Cerebellar nuclear complex (tissue), 1 donor: ENCODE measurements around the gene SHH.
"Not testable (repeated sequence)": the region's sequence is repeated elsewhere in the genome, so short reads cannot be mapped to it uniquely, and the experiment has no call there.

ENCODE experiments used
- DNase-seq, 2 experiments: peaks; one replicate each; lab custom pipeline; 2025; lab: John Stamatoyannopoulos, UW

The SHH gene

DNA sequence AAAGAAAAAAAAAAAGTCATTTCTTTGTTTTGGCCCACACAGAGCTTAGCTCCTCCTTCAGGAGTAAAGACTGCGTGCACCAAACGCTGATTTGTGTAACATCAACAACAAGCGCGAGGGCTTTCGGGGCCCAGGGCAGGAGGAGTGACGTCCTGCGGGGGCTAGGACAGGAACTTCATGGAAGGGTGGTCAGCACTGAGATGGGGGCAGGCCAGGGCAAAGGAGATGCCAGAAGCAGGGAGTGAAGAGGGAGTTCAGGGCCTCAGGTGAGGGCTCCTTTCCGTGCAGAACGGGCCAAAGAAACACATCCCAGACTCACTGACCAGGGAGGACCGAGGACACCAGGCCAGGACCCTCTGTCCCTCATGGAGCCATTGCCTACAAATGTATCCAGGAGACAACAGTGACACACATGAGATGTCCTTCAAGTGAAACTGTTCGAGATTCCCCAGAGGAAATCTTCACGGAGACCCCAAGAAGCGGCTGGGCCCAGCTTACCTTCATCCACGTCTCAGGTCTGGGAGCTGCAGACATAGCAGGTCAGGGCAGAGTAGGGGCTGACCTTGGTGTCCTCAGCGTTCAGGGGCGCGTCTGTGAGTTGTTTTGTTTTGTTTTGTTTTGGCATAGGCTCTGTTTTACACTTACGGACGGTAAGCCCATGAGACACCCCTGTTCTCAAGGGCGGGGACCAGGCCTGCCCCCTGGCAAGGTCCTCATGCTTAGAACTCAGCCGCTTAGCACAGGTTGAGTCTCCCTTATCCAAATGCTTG is 30.4 kb upstream of the SHH start:
- DNase-seq: no peak

DNA sequence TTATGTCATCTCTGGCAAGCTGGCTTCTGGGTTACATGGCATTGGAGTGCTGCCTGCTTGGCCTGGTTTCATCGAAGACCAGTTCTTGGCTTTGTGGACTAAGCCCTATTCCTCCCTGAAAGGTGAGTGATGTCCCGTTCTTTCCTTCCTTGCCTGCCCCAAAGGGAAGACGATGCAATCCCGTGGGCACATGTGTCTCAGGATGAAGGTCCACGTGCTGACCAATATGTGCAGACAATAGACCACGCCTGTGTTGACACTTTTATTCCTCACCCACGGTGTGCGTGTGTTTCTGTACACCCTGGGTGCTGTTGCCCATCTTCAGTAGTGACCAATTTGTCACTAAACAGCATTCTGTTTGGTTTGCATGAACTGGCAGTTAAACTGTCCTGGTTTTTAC is 28.6 kb upstream of the SHH start:
- no peak for DNase-seq

DNA sequence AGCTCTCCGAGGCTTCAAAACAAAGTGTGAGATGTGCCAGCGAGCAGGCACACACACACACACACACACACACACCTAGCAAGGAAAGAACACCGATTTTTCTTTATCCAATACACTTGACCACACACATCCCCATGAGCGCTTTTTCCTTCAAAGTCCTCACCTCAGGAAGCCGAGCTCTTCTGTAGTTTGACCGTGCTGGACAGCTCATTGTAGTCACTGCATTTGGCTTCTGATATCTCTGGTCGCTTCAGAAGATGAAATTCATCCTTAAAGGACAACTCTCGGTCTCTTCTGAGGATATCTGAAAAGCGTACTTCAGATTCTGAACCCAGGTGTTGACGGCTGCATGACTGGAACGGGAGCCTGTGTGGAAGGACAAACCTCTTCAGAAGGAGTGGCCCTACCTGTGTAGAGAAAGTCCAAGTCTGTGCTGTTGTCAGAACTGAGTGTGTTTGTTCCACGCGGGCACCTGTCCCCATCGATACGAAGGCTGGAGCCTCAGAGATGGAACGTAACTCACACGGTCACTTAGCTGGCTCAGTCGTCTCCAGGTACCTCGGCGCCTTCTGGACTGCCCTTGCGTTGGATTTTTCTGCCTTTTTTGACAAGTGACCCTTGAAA is 28.1 kb upstream of the SHH start:
- DNase-seq: no peak

GRCh38 chr7:155839461-155839860 is 27.2 kb upstream of the SHH start:
- no peak for DNase-seq

GRCh38 chr7:155838312-155838711 is 26.0 kb upstream of the SHH start:
- DNase-seq: not testable (repeated sequence)

DNA sequence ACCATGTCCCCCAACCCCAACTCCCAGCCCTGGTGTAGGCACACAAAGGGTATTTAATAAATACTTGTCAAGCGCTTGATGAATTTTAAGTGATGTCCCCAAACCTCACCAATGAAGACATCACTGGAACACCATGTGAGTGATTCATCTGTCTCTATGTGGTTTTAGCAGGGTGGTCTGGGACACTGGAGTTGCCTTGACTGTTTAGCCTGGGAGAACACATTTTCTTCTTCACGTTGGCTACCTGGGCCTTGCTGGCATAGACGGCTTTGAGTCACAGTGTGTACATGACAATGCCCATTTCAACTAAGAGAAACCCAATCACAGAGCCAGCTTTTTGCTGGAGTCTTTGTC is 24.8 kb upstream of the SHH start:
- no peak for DNase-seq

DNA sequence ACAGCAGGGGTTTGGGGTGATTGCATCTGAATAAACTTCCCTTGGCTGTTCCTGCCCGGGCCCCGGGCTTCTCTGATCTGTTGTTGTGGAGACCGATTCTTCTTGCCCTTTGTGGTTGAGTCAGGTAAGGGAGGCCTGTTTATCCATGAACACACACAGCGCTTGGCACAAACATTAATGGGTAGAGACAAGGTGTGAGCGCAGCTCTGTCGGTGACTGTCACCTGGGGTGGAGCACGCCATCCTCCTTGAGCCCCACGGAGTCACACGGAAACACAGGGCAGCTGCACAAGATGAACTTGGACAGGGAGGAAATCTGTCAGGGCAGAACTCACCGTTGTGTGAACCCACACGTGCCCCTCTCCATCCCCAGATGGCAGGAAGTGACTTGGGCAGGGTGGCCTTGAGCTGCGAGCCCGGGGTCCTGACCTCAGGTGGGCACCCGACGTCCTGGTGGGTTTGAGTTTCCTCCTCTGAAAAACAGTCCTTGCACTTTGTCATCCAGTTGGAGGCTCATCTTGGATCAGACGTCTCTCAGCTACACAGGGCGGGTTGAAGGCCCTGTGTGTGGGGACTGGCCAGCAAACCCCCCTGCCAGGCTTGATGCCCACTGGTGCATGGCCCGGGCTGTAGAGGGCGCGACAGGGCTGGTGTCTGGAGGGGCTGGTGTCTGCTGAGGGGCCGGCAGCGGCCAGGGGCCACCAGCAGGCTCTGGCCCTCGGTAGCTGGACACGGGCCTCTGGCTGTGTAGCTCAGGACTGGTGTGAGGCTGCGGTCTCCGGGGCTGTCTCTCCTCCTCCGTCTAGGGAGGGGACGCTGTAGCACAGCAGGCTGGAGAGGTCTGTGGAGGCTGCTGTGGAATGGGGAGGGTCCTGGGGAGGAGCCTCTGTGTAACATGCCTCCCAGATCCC is 24.2 kb upstream of the SHH start:
- no peak for DNase-seq

DNA sequence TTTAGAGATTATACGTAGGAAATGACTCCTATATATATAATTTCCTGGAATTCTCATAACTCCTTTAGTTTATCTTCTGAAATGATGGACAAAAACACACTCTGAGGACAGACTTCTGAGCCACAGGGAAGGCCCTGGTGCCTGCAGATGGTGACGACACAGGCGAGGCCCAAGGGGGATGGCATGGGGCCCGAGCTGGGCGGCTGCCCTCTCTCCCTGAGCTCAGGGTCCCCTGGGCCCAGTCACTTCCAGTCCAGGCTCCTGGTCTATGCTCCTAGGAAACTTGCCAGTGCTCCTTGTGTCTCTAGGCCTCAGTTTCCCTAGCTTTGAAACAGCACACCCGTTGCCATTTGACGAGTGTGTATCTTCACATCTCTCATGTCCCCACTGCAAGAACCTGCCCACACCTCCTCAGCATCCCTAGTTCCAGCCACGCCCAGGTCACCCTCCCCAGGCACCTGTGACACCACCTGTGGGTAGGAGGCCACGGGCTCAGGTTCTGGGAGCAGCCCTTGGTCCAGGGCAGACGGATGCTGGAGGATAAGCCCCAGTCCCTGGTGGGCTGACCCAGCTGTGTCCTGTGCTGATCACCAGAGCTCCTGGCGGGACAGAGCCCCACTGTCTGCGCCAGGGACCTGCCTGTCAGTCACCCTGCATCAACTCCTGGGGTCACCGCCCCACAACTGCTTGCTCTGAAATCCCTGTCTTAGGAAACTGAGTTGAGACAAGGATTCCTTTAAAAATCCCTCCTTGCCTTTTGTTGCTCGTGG is 23.4 kb upstream of the SHH start:
- no peak for DNase-seq

- no peak for DNase-seq
Measured at GRCh38 chr7:155834486-155835048, 22.3 kb upstream of the SHH start.

DNA sequence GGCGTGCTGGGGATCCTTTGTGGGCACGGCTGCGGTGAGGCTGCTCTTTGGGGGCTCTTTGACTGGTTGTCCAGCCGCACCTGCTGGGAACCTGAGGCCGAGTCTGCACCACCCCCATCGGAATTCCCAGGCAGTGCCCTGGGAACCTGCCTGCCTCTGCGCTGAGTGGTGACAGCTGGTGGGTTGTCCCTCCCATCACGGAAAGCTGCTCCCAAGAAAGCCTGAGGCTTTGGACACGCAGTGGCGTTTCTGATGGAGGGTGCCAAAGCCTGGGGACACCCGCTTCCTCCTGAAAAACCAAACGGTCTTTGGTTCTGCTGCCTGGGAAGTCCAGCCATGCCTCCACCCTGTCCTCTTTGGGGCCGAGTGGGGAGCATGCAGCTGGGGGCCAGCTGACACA is 21.4 kb upstream of the SHH start:
- no peak for DNase-seq

GRCh38 chr7:155832581-155832981 is 20.3 kb upstream of the SHH start:
- no peak for DNase-seq

GRCh38 chr7:155831807-155832524 is 19.7 kb upstream of the SHH start:
- DNase-seq: no peak

DNA sequence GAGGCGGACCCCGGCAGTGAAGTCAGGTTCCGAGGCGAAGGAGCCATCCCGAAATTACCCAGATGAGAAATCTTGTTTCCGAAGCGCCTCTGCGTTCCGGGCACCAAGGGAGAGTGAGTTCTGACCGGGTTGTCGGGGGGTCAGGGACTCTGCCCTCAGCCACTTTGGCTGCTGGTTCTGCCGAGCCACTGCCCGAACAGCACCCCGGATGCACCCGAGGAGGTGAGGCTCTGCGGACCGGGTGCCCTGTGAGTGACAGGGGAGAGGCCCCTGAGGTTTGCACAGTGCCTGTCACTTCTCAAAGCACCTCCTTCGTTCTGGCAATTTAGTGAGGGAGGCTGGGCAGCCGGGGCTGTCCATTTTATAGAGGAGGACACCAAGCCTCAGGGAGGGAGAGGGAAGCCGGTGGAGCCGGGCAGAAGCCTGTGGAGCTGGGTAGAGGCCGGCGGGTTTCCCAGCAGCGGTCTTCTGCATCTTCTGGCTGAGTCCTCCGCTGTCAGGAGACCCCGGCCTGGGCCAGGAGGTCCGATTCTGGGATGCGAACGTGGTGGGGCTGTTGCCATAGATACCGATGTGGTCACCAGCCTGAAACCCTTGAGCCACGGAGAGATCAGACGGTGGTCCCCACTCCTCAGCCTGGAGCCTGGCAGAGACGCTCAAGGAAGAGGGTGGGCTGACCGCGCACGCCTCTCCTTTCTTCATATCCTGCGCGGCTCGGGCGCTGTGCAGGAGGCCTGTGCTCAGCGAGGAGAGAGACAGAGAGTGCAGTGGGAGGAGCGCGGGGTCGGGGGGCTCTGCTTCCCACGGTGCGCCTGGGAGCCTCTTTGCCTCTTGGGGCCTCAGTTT is 18.9 kb upstream of the SHH start:
- DNase-seq: no peak

DNA sequence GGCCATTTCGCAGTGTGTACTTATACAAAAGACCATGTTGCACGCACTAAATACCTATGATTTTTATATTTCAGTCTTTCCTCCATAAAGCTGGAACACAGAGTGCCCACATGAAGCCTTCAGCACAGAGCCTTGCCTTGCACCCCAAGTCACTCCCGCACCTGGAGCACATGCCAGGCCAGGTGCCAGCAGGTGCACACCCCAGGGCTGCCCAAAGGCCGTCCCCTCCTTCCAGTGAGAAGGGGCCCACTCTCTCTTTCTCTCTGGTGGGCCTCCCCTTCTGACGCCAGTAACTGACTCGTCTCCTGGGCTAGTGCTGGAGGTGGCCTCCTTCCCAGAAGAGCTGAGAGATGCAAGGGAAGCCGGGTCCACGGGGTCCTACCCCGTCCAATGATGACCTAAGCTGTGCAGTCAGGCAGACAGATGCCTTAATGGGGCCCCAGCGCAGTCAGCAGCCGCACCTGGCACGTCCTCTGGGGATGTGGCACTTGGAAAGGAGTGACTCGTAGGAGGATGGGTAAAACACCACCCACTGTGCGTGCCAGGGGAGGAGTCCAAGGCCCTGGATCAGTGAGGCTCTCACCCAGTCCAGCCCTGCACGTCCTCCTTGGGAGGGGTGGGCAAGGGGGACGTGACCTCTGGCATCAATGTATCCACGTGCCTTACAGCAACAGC is 17.7 kb upstream of the SHH start:
- DNase-seq: no peak

GRCh38 chr7:155825336-155825735 is 13.1 kb upstream of the SHH start:
- DNase-seq: no peak

GRCh38 chr7:155824227-155824886 is 12.1 kb upstream of the SHH start:
- DNase-seq: no peak

DNA sequence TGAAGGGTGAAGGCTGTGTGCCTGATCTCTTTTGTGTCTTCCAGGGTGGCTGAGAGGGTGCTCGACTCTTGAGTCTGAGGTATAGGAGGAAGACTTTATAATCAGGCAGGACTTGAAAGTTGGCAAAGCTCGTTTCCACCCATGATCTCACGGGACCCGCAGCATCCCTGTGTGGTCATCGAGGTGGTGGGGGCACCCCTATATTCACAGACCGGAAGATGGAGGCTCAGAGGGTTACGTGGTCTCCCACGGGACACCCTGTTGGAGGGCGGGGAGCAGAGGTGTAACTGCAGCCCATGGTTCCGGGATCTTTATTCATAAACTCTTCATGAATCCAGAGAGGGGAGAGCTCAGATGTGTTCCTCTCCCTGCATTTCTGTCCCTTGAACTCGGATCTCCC is 9.6 kb upstream of the SHH start:
- DNase-seq: no peak

DNA sequence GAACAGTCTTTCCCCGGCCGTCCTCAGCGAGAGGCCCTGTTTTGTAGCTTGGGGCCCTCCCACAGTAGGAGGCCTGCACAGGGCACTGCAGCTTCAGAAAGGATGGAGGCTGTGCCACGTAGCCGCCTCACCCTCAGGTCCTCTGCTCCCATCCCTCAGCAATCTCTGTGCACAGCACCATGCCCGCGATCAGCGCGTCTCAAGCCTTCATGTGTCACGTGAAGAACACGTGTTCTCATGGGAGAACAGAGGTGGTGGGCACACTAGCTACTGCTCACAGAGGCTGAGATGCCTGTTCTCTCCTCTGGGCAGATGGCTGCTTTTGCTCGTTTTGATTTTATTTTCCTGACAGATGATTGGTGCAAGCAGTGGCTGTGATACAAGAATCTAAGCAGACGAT is 8.5 kb upstream of the SHH start:
- no peak for DNase-seq

- DNase-seq: no peak
Measured at GRCh38 chr7:155820246-155820645, 8.0 kb upstream of the SHH start.
